GM12878 (cell line): ENCODE data around the gene MAP4K5. TPM values are rescaled to one million over a fixed set of nuclear protein-coding genes. Genes with fewer than 3 reads are reported as not detected.

Experiments
- SIX5 ChIP-seq: IDR thresholded peaks from 2 replicates; pipeline ENCODE4 v1.6.1; 2011; ENCODE audit warnings: mild to moderate bottlenecking, low read depth, low read length, moderate library complexity; ENCODE audit not compliant: severe bottlenecking
- polyA plus RNA-seq, 11 experiments: library from polyadenylated mRNA; depleted of rRNA in 4 of 11; unstranded in 6 of 11; stranded (reverse) in 5 of 11; fragments of >200 nt; fragmentation: Nextera tagmentation in 4 of 11; fragmentation: Illumina TruSeq in 1 of 11; extraction: Ambion mirVana in 4 of 11; extraction: Trizol in 1 of 11; gene quantifications; 1 replicate in 1 of 11; 2 replicates in 10 of 11; pipeline versions ENCODE4 v1.2.1 to v1.2.3, GENCODE V29; 2011 to 2016; ENCODE audit warnings: inconsistent platforms in 2 of 11, missing spikeins in 2 of 11, low read depth in 1 of 11
- total RNA-seq, 4 experiments: library from RNA; depleted of rRNA in 3 of 4; stranded (reverse); fragments of >200 nt in 3 of 4; fragmentation: Illumina TruSeq in 1 of 4; extraction: Trizol in 1 of 4; gene quantifications; 2 replicates each; pipeline versions ENCODE4 v1.2.1 to v1.2.3, GENCODE V29; 2013 to 2021
- TF ChIP-seq, protein P1 (sequence below): fragments of 450-650 bp; IDR thresholded peaks from 2 replicates; pipeline ENCODE4 v1.6.1; 2016; ENCODE audit warnings: mild to moderate bottlenecking, moderate library complexity, borderline replicate concordance
- TF ChIP-seq, protein P2 (sequence below): fragments of 150-350 bp; IDR thresholded peaks from 2 replicates; pipeline ENCODE4 v1.6.1; 2016; ENCODE audit warnings: low read depth, low read length

The MAP4K5 gene
- total and polyA plus RNA-seq, 10 of the 15 experiments (the other 5 are each of a cell fraction or from before 2014, with no cell fraction given), result 9.1 to 41.3 (median 30.1) TPM

DNA sequence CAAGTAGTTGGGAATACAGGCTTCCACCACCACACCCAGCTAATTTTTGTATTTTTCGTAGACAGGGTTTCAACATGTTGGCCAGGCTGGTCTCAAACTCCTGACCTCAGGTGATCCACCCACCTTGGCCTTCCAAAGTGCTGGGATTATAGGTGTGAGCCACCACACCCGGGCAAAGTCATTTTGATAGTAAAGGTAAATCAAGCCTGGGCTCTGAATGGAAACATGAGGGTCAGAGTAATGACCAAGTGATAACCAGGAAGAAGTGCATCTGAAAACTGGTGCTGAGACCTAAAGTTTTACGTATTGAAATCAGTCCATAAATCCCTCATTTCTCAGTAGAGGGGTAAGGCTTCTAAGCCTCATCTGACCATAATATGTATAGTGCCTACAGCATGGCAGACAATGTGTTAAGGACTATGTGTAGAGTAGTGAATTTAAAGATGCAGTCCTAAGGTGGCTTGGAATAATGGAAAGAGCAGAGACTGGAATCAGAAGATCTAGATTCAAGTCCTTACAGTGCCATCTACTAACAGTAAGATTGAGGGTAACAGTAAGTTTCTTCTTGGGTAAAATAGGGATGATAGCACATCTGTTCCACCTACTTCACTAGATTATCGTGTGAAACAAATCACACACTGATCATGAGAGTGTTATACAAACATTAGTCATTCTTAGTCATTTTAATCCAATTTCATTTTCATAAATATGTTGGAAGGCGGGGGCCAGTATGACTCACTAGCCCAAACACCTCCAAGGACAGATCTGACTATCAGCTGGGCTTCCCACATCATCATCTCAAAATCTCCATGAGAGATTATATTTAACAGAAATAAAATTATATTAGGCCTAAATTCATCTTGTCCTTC is 11.2 kb downstream of the MAP4K5 start (continued):
- TF ChIP-seq, protein P1, sequence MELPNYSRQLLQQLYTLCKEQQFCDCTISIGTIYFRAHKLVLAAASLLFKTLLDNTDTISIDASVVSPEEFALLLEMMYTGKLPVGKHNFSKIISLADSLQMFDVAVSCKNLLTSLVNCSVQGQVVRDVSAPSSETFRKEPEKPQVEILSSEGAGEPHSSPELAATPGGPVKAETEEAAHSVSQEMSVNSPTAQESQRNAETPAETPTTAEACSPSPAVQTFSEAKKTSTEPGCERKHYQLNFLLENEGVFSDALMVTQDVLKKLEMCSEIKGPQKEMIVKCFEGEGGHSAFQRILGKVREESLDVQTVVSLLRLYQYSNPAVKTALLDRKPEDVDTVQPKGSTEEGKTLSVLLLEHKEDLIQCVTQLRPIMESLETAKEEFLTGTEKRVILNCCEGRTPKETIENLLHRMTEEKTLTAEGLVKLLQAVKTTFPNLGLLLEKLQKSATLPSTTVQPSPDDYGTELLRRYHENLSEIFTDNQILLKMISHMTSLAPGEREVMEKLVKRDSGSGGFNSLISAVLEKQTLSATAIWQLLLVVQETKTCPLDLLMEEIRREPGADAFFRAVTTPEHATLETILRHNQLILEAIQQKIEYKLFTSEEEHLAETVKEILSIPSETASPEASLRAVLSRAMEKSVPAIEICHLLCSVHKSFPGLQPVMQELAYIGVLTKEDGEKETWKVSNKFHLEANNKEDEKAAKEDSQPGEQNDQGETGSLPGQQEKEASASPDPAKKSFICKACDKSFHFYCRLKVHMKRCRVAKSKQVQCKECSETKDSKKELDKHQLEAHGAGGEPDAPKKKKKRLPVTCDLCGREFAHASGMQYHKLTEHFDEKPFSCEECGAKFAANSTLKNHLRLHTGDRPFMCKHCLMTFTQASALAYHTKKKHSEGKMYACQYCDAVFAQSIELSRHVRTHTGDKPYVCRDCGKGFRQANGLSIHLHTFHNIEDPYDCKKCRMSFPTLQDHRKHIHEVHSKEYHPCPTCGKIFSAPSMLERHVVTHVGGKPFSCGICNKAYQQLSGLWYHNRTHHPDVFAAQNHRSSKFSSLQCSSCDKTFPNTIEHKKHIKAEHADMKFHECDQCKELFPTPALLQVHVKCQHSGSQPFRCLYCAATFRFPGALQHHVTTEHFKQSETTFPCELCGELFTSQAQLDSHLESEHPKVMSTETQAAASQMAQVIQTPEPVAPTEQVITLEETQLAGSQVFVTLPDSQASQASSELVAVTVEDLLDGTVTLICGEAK, result no peak
- no peak for TF ChIP-seq SIX5
- TF ChIP-seq, protein P2, sequence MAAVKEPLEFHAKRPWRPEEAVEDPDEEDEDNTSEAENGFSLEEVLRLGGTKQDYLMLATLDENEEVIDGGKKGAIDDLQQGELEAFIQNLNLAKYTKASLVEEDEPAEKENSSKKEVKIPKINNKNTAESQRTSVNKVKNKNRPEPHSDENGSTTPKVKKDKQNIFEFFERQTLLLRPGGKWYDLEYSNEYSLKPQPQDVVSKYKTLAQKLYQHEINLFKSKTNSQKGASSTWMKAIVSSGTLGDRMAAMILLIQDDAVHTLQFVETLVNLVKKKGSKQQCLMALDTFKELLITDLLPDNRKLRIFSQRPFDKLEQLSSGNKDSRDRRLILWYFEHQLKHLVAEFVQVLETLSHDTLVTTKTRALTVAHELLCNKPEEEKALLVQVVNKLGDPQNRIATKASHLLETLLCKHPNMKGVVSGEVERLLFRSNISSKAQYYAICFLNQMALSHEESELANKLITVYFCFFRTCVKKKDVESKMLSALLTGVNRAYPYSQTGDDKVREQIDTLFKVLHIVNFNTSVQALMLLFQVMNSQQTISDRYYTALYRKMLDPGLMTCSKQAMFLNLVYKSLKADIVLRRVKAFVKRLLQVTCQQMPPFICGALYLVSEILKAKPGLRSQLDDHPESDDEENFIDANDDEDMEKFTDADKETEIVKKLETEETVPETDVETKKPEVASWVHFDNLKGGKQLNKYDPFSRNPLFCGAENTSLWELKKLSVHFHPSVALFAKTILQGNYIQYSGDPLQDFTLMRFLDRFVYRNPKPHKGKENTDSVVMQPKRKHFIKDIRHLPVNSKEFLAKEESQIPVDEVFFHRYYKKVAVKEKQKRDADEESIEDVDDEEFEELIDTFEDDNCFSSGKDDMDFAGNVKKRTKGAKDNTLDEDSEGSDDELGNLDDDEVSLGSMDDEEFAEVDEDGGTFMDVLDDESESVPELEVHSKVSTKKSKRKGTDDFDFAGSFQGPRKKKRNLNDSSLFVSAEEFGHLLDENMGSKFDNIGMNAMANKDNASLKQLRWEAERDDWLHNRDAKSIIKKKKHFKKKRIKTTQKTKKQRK, result no peak
